H1 (cell line): ENCODE results near the gene PDE4B. TPM values are rescaled to one million over a fixed set of nuclear protein-coding genes. Genes with fewer than 3 reads are reported as not detected.

ENCODE experiments used
- ASH2L ChIP-seq: fragments of 200-600, 300-600 bp; sonication (generic); IDR thresholded peaks from one replicate; pipeline ENCODE4 v1.7.1; 2017; ENCODE audit warnings: low read length
- FOSL1 ChIP-seq: IDR thresholded peaks from 2 replicates; pipeline ENCODE4 v1.6.1; 2011; ENCODE audit warnings: mild to moderate bottlenecking, low read depth, low read length, moderate library complexity; ENCODE audit not compliant: insufficient read depth
- GTF2F1 ChIP-seq: IDR thresholded peaks from 2 replicates; pipeline ENCODE4 v1.6.1; 2012; ENCODE audit warnings: low read depth, low read length, improper control_type of control experiment, borderline replicate concordance
- JUND ChIP-seq: IDR thresholded peaks from 2 replicates; pipeline ENCODE4 v1.6.1; 2011; ENCODE audit warnings: mild to moderate bottlenecking, improper control_type of control experiment, low read length
- KDM5A ChIP-seq: fragments of 200-600 bp; IDR thresholded peaks from 2 replicates; pipeline ENCODE4 v1.7.1; 2012; ENCODE audit warnings: mild to moderate bottlenecking, low read length, inconsistent platforms, mixed read lengths
- SUZ12 ChIP-seq: fragments of 200-600 bp; sonication (generic); IDR thresholded peaks from 2 replicates; pipeline ENCODE4 v1.6.1; 2012; ENCODE audit warnings: mild to moderate bottlenecking, inconsistent platforms, low read length, moderate library complexity, mixed read lengths
- TBP ChIP-seq: IDR thresholded peaks from 2 replicates; pipeline ENCODE4 v1.6.1; 2011; ENCODE audit warnings: low read depth, low read length, improper control_type of control experiment
- polyA plus RNA-seq, 7 experiments: library from polyadenylated mRNA; depleted of rRNA in 3 of 7; stranded (reverse) in 5 of 7; unstranded in 2 of 7; fragments of >200 nt in 5 of 7; fragments of 200-250 nt in 2 of 7; gene quantifications; 1 replicate in 5 of 7; 2 replicates in 1 of 7; 4 replicates in 1 of 7; pipeline versions ENCODE4 v1.2.1 to v1.2.3, GENCODE V29; 2011 to 2013; ENCODE audit warnings: missing spikeins in 2 of 7, mixed read lengths in 2 of 7
- total RNA-seq: library from RNA; stranded (reverse); fragmentation: NEBNext Ultra II Directional; extraction: Animal tissue kit (Norgen Biotek cat#: 25700); gene quantifications from 2 replicates; pipeline ENCODE4 v1.2.1, GENCODE V29; 2021

The PDE4B gene
- total and polyA plus RNA-seq, 2 of the 8 experiments (the other 6 are each of a cell fraction or from before 2014, with no cell fraction given): 5.0 to 15.1 TPM

GRCh38 chr1:65994223-65994622 is 201.5 kb downstream of the PDE4B start (continued):
- TF ChIP-seq TBP: no peak
- TF ChIP-seq ASH2L: no peak
- TF ChIP-seq KDM5A: no peak
- no peak for TF ChIP-seq JUND
- TF ChIP-seq FOSL1: no peak
- TF ChIP-seq GTF2F1: no peak
- TF ChIP-seq SUZ12: no peak
